B cell (primary cell): ENCODE measurements around the gene CPT1A. TPM values are rescaled to one million over a fixed set of nuclear protein-coding genes. Genes with fewer than 3 reads are reported as not detected.

ENCODE experiments used
- ATAC-seq: fragments of 200-7000 bp; cut with Tn5 transposase; one replicate; pipeline ENCODE4 v1.10.0; 2021; ENCODE audit warnings: low read depth, mild to moderate bottlenecking, moderate number of reproducible peaks, moderate library complexity
- CTCF ChIA-PET: fragments of 350-600 bp; sonication (Branson Sonifier 250); formaldehyde crosslinking; loops from one replicate; lab custom pipeline; 2021; ENCODE audit warnings: antibody characterized with exemption, inconsistent platforms; lab: Charles Lee
- POLR2A ChIA-PET: fragments of 350-600 bp; sonication (Branson Sonifier 250); formaldehyde crosslinking; loops from one replicate; lab custom pipeline; 2021; ENCODE audit warnings: antibody characterized with exemption; lab: Charles Lee
- DNase-seq: peaks from one replicate; pipeline ENCODE4 v3.0.0; 2013
- H2AFZ ChIP-seq: 2 replicates; pipeline ENCODE4 v1.6.1; 2012; ENCODE audit warnings: mild to moderate bottlenecking, low read depth, low read length; ENCODE audit not compliant: insufficient read depth, poor library complexity, severe bottlenecking
- H3K27ac ChIP-seq, 2 donors: 1 replicate in 1 of 2; 2 replicates in 1 of 2; pipeline ENCODE4 v1.5.1; 2012 to 2013; ENCODE audit warnings: low read length in 2 of 2, mild to moderate bottlenecking in 2 of 2, moderate library complexity in 1 of 2
- H3K27me3 ChIP-seq, 4 experiments: fragments of 200-600 bp in 1 of 4; sonication (generic) in 1 of 4; replicated peaks in 1 of 4; 1 replicate in 2 of 4; 2 replicates in 2 of 4; pipeline versions ENCODE4 v1.6.1 to v1.7.0; 2013 to 2016; ENCODE audit warnings: low read length in 3 of 4, mild to moderate bottlenecking in 2 of 4, mixed read lengths in 1 of 4, moderate library complexity in 1 of 4; ENCODE audit not compliant: insufficient read depth in 4 of 4, control insufficient read depth in 3 of 4; ENCODE audit errors: control extremely low read depth in 1 of 4
- H3K36me3 ChIP-seq, 2 experiments: replicated peaks in 1 of 2; 1 replicate in 1 of 2; 2 replicates in 1 of 2; pipeline versions ENCODE4 v1.6.1 to v1.7.1; 2013; ENCODE audit warnings: low read length in 1 of 2; ENCODE audit not compliant: insufficient read depth in 2 of 2, control insufficient read depth in 1 of 2; ENCODE audit errors: control extremely low read depth in 1 of 2, extremely low read depth in 1 of 2
- H3K4me1 ChIP-seq, 2 donors: fragments of 200-600 bp in 1 of 2; sonication (generic) in 1 of 2; 1 replicate in 1 of 2; 2 replicates in 1 of 2; pipeline versions ENCODE4 v1.5.1 to v1.6.1; 2013 to 2017; ENCODE audit warnings: low read length in 2 of 2; ENCODE audit not compliant: control insufficient read depth in 2 of 2, insufficient read depth in 2 of 2
- H3K4me2 ChIP-seq: replicated peaks from 2 replicates; pipeline ENCODE3; 2012; ENCODE audit warnings: mild to moderate bottlenecking, low read depth, low read length; ENCODE audit not compliant: poor library complexity, severe bottlenecking
- H3K4me3 ChIP-seq, 5 experiments: fragments of 200-600 bp in 1 of 5; sonication (generic) in 1 of 5; 1 replicate in 3 of 5; 2 replicates in 2 of 5; pipeline versions ENCODE4 v1.5.1 to v1.7.0; 2011 to 2016; ENCODE audit warnings: low read length in 4 of 5, mild to moderate bottlenecking in 4 of 5, low read depth in 2 of 5, control low read depth in 1 of 5, moderate library complexity in 1 of 5; ENCODE audit not compliant: insufficient read depth in 1 of 5; ENCODE audit errors: control extremely low read depth in 1 of 5, extremely low read depth in 1 of 5
- H3K79me2 ChIP-seq: fragments of 200-600 bp; sonication (generic); one replicate; pipeline ENCODE4 v1.6.0; 2016; ENCODE audit warnings: low read length; ENCODE audit not compliant: control insufficient read depth, insufficient read depth
- H3K9ac ChIP-seq: fragments of 200-600 bp; sonication (generic); 2 replicates; pipeline ENCODE4 v1.6.1; 2017; ENCODE audit warnings: mild to moderate bottlenecking, low read length, moderate library complexity
- H3K9me3 ChIP-seq, 3 donors: one replicate each; pipeline versions ENCODE4 v1.6.1 to v1.7.1; 2013; ENCODE audit warnings: low read length in 2 of 3; ENCODE audit not compliant: control insufficient read depth in 2 of 3, insufficient read depth in 1 of 3; ENCODE audit errors: control extremely low read depth in 1 of 3
- H4K20me1 ChIP-seq: 2 replicates; pipeline ENCODE4 v1.6.0; 2012; ENCODE audit warnings: mild to moderate bottlenecking, low read length; ENCODE audit not compliant: insufficient read depth, control insufficient read depth, poor library complexity, severe bottlenecking
- H3K27ac Mint-ChIP-seq: one replicate; pipeline ENCODE4 v1.8.0; 2021; ENCODE audit warnings: mixed read lengths
- H3K27me3 Mint-ChIP-seq: one replicate; pipeline ENCODE4 v1.8.0; 2021; ENCODE audit warnings: mixed read lengths
- H3K4me1 Mint-ChIP-seq: one replicate; pipeline ENCODE4 v1.8.0; 2021; ENCODE audit warnings: mixed read lengths
- H3K4me3 Mint-ChIP-seq: one replicate; pipeline ENCODE4 v1.8.0; 2021; ENCODE audit warnings: mixed read lengths
- H3K9me3 Mint-ChIP-seq: one replicate; pipeline ENCODE4 v1.8.0; 2022; ENCODE audit warnings: mixed read lengths; ENCODE audit not compliant: insufficient read depth
- EZH2 ChIP-seq: IDR thresholded peaks from 2 replicates; pipeline ENCODE4 v1.6.1; 2012; ENCODE audit warnings: borderline replicate concordance, low read depth, mild to moderate bottlenecking, moderate library complexity, low read length; ENCODE audit not compliant: insufficient read depth, poor library complexity, severe bottlenecking
- WGBS: methylation state at CpG from one replicate; pipeline ENCODE4 v1.1.5; 2013; ENCODE audit warnings: missing lambda C conversion rate; ENCODE audit not compliant: insufficient coverage; 5-methylcytosine and 5-hydroxymethylcytosine counted together
- intact Hi-C: fragments of 100-400 bp; cut with micrococcal nuclease; formaldehyde crosslinking; loops from one replicate; pipeline ENCODE4 v1.10.0; 2022
- polyA plus RNA-seq: library from polyadenylated mRNA; depleted of rRNA; stranded (reverse); fragments of >200 nt; gene quantifications from 2 replicates; pipeline ENCODE4 v1.2.3, GENCODE V29; 2012
- total RNA-seq, 2 donors: library from RNA; stranded (reverse); fragments of 120-200 nt in 1 of 2; gene quantifications; 1 replicate in 1 of 2; 2 replicates in 1 of 2; pipeline versions ENCODE4 v1.2.3 to v1.2.4, GENCODE V29; 2013 to 2022
- TF ChIP-seq, protein P1 (sequence below): fragments of 200-600 bp; IDR thresholded peaks from one replicate; pipeline ENCODE4 v1.8.0; 2022; ENCODE audit warnings: antibody characterized with exemption, mild to moderate bottlenecking

The CPT1A gene
- total and polyA plus RNA-seq, 2 donors (not counting 1 experiment from before 2014, with no cell fraction given), result 15.6 to 40.8 TPM

- ChIA-PET POLR2A (no interaction called here), CTCF (no interaction called here)
- DNase-seq (no peak), ATAC-seq (no peak)
- no peak overlapping the region for H3K27ac ChIP-seq
- no peak overlapping the region for H3K4me3 ChIP-seq
- intact Hi-C loops, result no loop called here
- H3K9me3 ChIP-seq, result peaks cover 0 to 9% (median 7%) of the 10 kb centered on the region in 3 donors
- no peaks in the 10 kb centered on the region for H4K20me1 ChIP-seq
- H3K4me3 Mint-ChIP-seq, result no peak overlapping the region
- 94% methylated on average over 7 of the region's 11 CpGs for WGBS
- H2AFZ ChIP-seq, result no peak overlapping the region
- H3K36me3 ChIP-seq, result no peaks in the 10 kb centered on the region
- TF ChIP-seq EZH2, result no peak
- TF ChIP-seq, protein P1, sequence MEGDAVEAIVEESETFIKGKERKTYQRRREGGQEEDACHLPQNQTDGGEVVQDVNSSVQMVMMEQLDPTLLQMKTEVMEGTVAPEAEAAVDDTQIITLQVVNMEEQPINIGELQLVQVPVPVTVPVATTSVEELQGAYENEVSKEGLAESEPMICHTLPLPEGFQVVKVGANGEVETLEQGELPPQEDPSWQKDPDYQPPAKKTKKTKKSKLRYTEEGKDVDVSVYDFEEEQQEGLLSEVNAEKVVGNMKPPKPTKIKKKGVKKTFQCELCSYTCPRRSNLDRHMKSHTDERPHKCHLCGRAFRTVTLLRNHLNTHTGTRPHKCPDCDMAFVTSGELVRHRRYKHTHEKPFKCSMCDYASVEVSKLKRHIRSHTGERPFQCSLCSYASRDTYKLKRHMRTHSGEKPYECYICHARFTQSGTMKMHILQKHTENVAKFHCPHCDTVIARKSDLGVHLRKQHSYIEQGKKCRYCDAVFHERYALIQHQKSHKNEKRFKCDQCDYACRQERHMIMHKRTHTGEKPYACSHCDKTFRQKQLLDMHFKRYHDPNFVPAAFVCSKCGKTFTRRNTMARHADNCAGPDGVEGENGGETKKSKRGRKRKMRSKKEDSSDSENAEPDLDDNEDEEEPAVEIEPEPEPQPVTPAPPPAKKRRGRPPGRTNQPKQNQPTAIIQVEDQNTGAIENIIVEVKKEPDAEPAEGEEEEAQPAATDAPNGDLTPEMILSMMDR, result no peak
- H3K9me3 Mint-ChIP-seq, result no peaks in the 10 kb centered on the region
- peaks cover 7 to 8% of the 10 kb centered on the region in 2 donors for H3K4me1 ChIP-seq
- H3K27me3 Mint-ChIP-seq, result peaks cover 16% of the 10 kb centered on the region
- H3K9ac ChIP-seq, result no peak overlapping the region
- no peaks in the 10 kb centered on the region for H3K79me2 ChIP-seq
- no peak overlapping the region for H3K27ac Mint-ChIP-seq
- H3K27me3 ChIP-seq, result peaks cover 0 to 13% (median 8%) of the 10 kb centered on the region in 4 experiments
- no peak overlapping the region for H3K4me2 ChIP-seq
- peaks cover 9% of the 10 kb centered on the region for H3K4me1 Mint-ChIP-seq
Observed at GRCh38 chr11:68865241-68865640, 23.5 kb upstream of the CPT1A start.

DNA sequence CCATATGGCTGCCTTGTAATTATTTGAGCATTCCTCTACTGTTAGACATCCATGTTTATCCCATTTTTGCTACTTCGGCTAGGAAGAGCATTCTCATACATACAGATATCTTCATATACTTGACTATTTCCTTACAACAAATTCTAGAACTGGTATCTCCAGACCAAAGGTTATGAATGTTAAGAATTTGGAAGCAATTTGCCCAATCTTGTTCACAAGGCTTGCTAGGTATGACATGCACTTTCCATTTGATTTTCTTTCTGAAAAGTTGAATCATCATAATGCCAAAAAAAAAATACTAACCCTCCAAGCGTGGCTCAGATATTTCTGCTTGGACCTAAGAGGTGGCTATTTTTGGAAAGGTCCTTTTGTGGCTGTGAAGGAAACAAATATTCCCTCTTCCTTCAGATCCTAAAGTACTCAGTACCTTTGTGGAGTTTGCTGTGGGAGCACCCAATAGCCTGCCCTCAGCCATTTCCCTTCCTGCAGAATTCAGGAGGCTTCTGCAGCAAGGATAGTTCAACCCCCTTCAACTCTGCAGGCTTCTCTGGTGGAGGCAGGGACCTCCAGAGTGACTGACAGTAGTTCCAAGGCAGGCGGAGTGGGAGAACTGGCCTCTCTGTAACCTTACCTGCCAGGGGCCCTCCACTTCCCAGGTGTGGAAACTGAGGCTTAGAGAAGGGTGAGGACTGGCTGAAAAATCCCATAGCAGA is 22.0 kb upstream of the CPT1A start:
- Histone ChIP-seq H3K9ac (no peak overlapping the region), H3K27me3 (peaks cover 0 to 3% (median 0%) of the 10 kb centered on the region in 4 experiments), H2AFZ (no peak overlapping the region), H4K20me1 (no peaks in the 10 kb centered on the region), H3K79me2 (no peaks in the 10 kb centered on the region), H3K4me3 (no peak overlapping the region), H3K27ac (no peak overlapping the region), H3K9me3 (peaks cover 0 to 9% (median 7%) of the 10 kb centered on the region in 3 donors), H3K4me2 (no peak overlapping the region), H3K4me1 (no peaks in the 10 kb centered on the region), H3K36me3 (no peaks in the 10 kb centered on the region)
- no CpG with 5 or more reads among the region's 3 CpGs for WGBS
- Mint-ChIP-seq H3K27ac (no peak overlapping the region), H3K4me1 (no peaks in the 10 kb centered on the region), H3K9me3 (no peaks in the 10 kb centered on the region), H3K27me3 (peaks cover 3% of the 10 kb centered on the region), H3K4me3 (no peak overlapping the region)
- DNase-seq, result no peak
- no peak for ATAC-seq
- CTCF ChIA-PET, result interaction anchor here (0.9 kb wide), 1 partner anchor 100 kb away, joined by 3 read pairs; no protein-coding TSS in a partner anchor
- TF ChIP-seq, protein P1, result no peak
- no peak for TF ChIP-seq EZH2
- POLR2A ChIA-PET, result no interaction called here
- intact Hi-C loops, result no loop called here
